Neural cell (in vitro differentiated cells): ENCODE data around the gene PDE1A.

Experiments
- CTCF ChIP-seq: fragments of 450-650 bp; IDR thresholded peaks from 2 replicates; pipeline ENCODE4 v1.5.1; 2014; ENCODE audit warnings: antibody characterized with exemption, mild to moderate bottlenecking, moderate library complexity; ENCODE audit not compliant: poor library complexity, severe bottlenecking
- EZH2 ChIP-seq: fragments of 200-600, 300-800 bp; shearing (Covaris generic), sonication (generic); IDR thresholded peaks from 2 replicates; pipeline ENCODE4 v1.6.1; 2014; ENCODE audit warnings: antibody characterized with exemption, low read length, borderline replicate concordance, mild to moderate bottlenecking; ENCODE audit not compliant: insufficient read depth, poor library complexity, severe bottlenecking
- SMC3 ChIP-seq: fragments of 450-650 bp; conservative IDR thresholded peaks from 2 replicates; pipeline ENCODE4 v1.6.1; 2014; ENCODE audit warnings: antibody characterized with exemption, mild to moderate bottlenecking, moderate library complexity; ENCODE audit not compliant: poor library complexity

GRCh38 chr2:182280118-182280517 is 146.7 kb downstream of the PDE1A start:
- TF ChIP-seq CTCF, result no peak
- no peak for TF ChIP-seq EZH2
- no peak for TF ChIP-seq SMC3
